Measurements from ENCODE around the gene SMCP.

The SMCP gene

GRCh38 chr1:152912900-152913299 lies 34.8 kb downstream of the SMCP start:
- no peaks in the 10 kb centered on the region for H3K4me1 ChIP-seq (ENCODE audit: control insufficient read depth in 1 of 2, insufficient read depth in 2 of 2, low read length in 2 of 2)
- no peak overlapping the region for H3K4me3 ChIP-seq (ENCODE audit: low read depth in 1 of 2, low read length in 2 of 2)
- no peaks in the 10 kb centered on the region for H3K27me3 ChIP-seq (ENCODE audit: low read depth, low read length)
- no peak overlapping the region for H3K27ac ChIP-seq (ENCODE audit: low read length)
- H3K9me3 ChIP-seq (ENCODE audit: control insufficient read depth in 1 of 2, low read length in 2 of 2) = peaks cover 0 to 9% of the 10 kb centered on the region in 2 donors
- no peaks in the 10 kb centered on the region for H3K36me3 ChIP-seq (ENCODE audit: control insufficient read depth in 1 of 2, insufficient read depth in 2 of 2, low read length in 2 of 2)

GRCh38 chr1:152917794-152918193 lies 39.7 kb downstream of the SMCP start:
- Histone ChIP-seq H3K36me3 (ENCODE audit: control insufficient read depth in 1 of 2, insufficient read depth in 2 of 2, low read length in 2 of 2) (no peaks in the 10 kb centered on the region), H3K9me3 (ENCODE audit: control insufficient read depth in 1 of 2, low read length in 2 of 2) (peaks cover 0 to 4% of the 10 kb centered on the region in 2 donors)

GRCh38 chr1:152919071-152919470 lies 40.9 kb downstream of the SMCP start:
- Histone ChIP-seq H3K27ac (ENCODE audit: low read length) (no peak overlapping the region), H3K4me3 (ENCODE audit: low read depth in 1 of 2, low read length in 2 of 2) (no peak overlapping the region), H3K27me3 (ENCODE audit: low read depth, low read length) (no peaks in the 10 kb centered on the region), H3K36me3 (ENCODE audit: control insufficient read depth in 1 of 2, insufficient read depth in 2 of 2, low read length in 2 of 2) (no peaks in the 10 kb centered on the region), H3K4me1 (ENCODE audit: control insufficient read depth in 1 of 2, insufficient read depth in 2 of 2, low read length in 2 of 2) (no peaks in the 10 kb centered on the region), H3K9me3 (ENCODE audit: control insufficient read depth in 1 of 2, low read length in 2 of 2) (peaks cover 0 to 4% of the 10 kb centered on the region in 2 donors)

More at GRCh38 chr1:152917794-152918193, 39.7 kb downstream of the SMCP start:
- H3K27me3 ChIP-seq (ENCODE audit: low read depth, low read length) = no peaks in the 10 kb centered on the region
- no peak overlapping the region for H3K4me3 ChIP-seq (ENCODE audit: low read depth in 1 of 2, low read length in 2 of 2)
- H3K4me1 ChIP-seq (ENCODE audit: control insufficient read depth in 1 of 2, insufficient read depth in 2 of 2, low read length in 2 of 2) = no peaks in the 10 kb centered on the region
- no peak overlapping the region for H3K27ac ChIP-seq (ENCODE audit: low read length)

GRCh38 chr1:152924191-152924590 lies 46.1 kb downstream of the SMCP start:
- H3K27me3 ChIP-seq (ENCODE audit: low read depth, low read length) = no peaks in the 10 kb centered on the region
- H3K36me3 ChIP-seq (ENCODE audit: control insufficient read depth in 1 of 2, insufficient read depth in 2 of 2, low read length in 2 of 2) = no peaks in the 10 kb centered on the region
- no peaks in the 10 kb centered on the region for H3K4me1 ChIP-seq (ENCODE audit: control insufficient read depth in 1 of 2, insufficient read depth in 2 of 2, low read length in 2 of 2)
- H3K27ac ChIP-seq (ENCODE audit: low read length) = no peak overlapping the region
- no peaks in the 10 kb centered on the region for H3K9me3 ChIP-seq (ENCODE audit: control insufficient read depth in 1 of 2, low read length in 2 of 2)
- H3K4me3 ChIP-seq (ENCODE audit: low read depth in 1 of 2, low read length in 2 of 2) = no peak overlapping the region

GRCh38 chr1:152926091-152926490 lies 48.0 kb downstream of the SMCP start:
- no peak overlapping the region for H3K27ac ChIP-seq (ENCODE audit: low read length)
- H3K27me3 ChIP-seq (ENCODE audit: low read depth, low read length) = no peaks in the 10 kb centered on the region
- no peaks in the 10 kb centered on the region for H3K9me3 ChIP-seq (ENCODE audit: control insufficient read depth in 1 of 2, low read length in 2 of 2)
- H3K4me3 ChIP-seq (ENCODE audit: low read depth in 1 of 2, low read length in 2 of 2) = no peak overlapping the region
- no peaks in the 10 kb centered on the region for H3K4me1 ChIP-seq (ENCODE audit: control insufficient read depth in 1 of 2, insufficient read depth in 2 of 2, low read length in 2 of 2)
- no peaks in the 10 kb centered on the region for H3K36me3 ChIP-seq (ENCODE audit: control insufficient read depth in 1 of 2, insufficient read depth in 2 of 2, low read length in 2 of 2)

- Histone ChIP-seq H3K4me1 (ENCODE audit: control insufficient read depth in 1 of 2, insufficient read depth in 2 of 2, low read length in 2 of 2) (no peaks in the 10 kb centered on the region), H3K36me3 (ENCODE audit: control insufficient read depth in 1 of 2, insufficient read depth in 2 of 2, low read length in 2 of 2) (no peaks in the 10 kb centered on the region), H3K27ac (ENCODE audit: low read length) (no peak overlapping the region), H3K27me3 (ENCODE audit: low read depth, low read length) (no peaks in the 10 kb centered on the region), H3K9me3 (ENCODE audit: control insufficient read depth in 1 of 2, low read length in 2 of 2) (no peaks in the 10 kb centered on the region), H3K4me3 (ENCODE audit: low read depth in 1 of 2, low read length in 2 of 2) (no peak overlapping the region)
These were observed 50.5 kb downstream of the SMCP start for GRCh38 chr1:152928671-152929070.

GRCh38 chr1:152932170-152932811 lies 54.2 kb downstream of the SMCP start:
- no peaks in the 10 kb centered on the region for H3K9me3 ChIP-seq (ENCODE audit: control insufficient read depth in 1 of 2, low read length in 2 of 2)
- H3K4me1 ChIP-seq (ENCODE audit: control insufficient read depth in 1 of 2, insufficient read depth in 2 of 2, low read length in 2 of 2) = no peaks in the 10 kb centered on the region
- no peak overlapping the region for H3K27ac ChIP-seq (ENCODE audit: low read length)
- H3K27me3 ChIP-seq (ENCODE audit: low read depth, low read length) = no peaks in the 10 kb centered on the region
- H3K4me3 ChIP-seq (ENCODE audit: low read depth in 1 of 2, low read length in 2 of 2) = no peak overlapping the region
- no peaks in the 10 kb centered on the region for H3K36me3 ChIP-seq (ENCODE audit: control insufficient read depth in 1 of 2, insufficient read depth in 2 of 2, low read length in 2 of 2)

GRCh38 chr1:152933196-152933595 lies 55.1 kb downstream of the SMCP start:
- Histone ChIP-seq H3K4me1 (ENCODE audit: control insufficient read depth in 1 of 2, insufficient read depth in 2 of 2, low read length in 2 of 2) (no peaks in the 10 kb centered on the region), H3K4me3 (ENCODE audit: low read depth in 1 of 2, low read length in 2 of 2) (no peak overlapping the region), H3K9me3 (ENCODE audit: control insufficient read depth in 1 of 2, low read length in 2 of 2) (no peaks in the 10 kb centered on the region), H3K36me3 (ENCODE audit: control insufficient read depth in 1 of 2, insufficient read depth in 2 of 2, low read length in 2 of 2) (no peaks in the 10 kb centered on the region), H3K27me3 (ENCODE audit: low read depth, low read length) (no peaks in the 10 kb centered on the region), H3K27ac (ENCODE audit: low read length) (no peak overlapping the region)
